Measurements from ENCODE around the gene OBP2A.
"Not testable (repeated sequence)": the region's sequence is repeated elsewhere in the genome, so short reads cannot be mapped to it uniquely, and the experiment has no call there.

The OBP2A gene

GRCh38 chr9:135512241-135512603, 33.7 kb upstream of the OBP2A start:
- DNase-seq (ENCODE audit: low read depth in 2 of 2): no peak

- no peak for DNase-seq (ENCODE audit: low read depth in 2 of 2)
Observed at GRCh38 chr9:135512904-135513303, 33.0 kb upstream of the OBP2A start.

- DNase-seq (ENCODE audit: low read depth in 2 of 2): no peak
Observed at GRCh38 chr9:135513351-135513846, 32.5 kb upstream of the OBP2A start.

- DNase-seq (ENCODE audit: low read depth in 2 of 2): not testable (repeated sequence)
Observed at GRCh38 chr9:135513906-135514305, 32.0 kb upstream of the OBP2A start.

- DNase-seq (ENCODE audit: low read depth in 2 of 2): no peak
Observed at GRCh38 chr9:135514342-135515082, 31.4 kb upstream of the OBP2A start.

- no peak for DNase-seq (ENCODE audit: low read depth in 2 of 2)
Observed at GRCh38 chr9:135515083-135515951, 30.6 kb upstream of the OBP2A start.

GRCh38 chr9:135516132-135516860, 29.6 kb upstream of the OBP2A start:
- no peak for DNase-seq (ENCODE audit: low read depth in 2 of 2)

- no peak for DNase-seq (ENCODE audit: low read depth in 2 of 2)
Observed at GRCh38 chr9:135517407-135517822, 28.5 kb upstream of the OBP2A start.

GRCh38 chr9:135519179-135519971, 26.6 kb upstream of the OBP2A start:
- DNase-seq (ENCODE audit: low read depth in 2 of 2): no peak

GRCh38 chr9:135520916-135521607, 24.9 kb upstream of the OBP2A start, which contains the start of gene LCN1:
Gene LCN1 (plus strand): TSS chr9:135521440. CDS start chr9:135521498, 58 bp downstream.
- DNase-seq (ENCODE audit: low read depth in 2 of 2): no peak

- DNase-seq (ENCODE audit: low read depth in 2 of 2): no peak
Observed at GRCh38 chr9:135521608-135522095, 24.3 kb upstream of the OBP2A start.

GRCh38 chr9:135522137-135522877, 23.6 kb upstream of the OBP2A start:
- DNase-seq (ENCODE audit: low read depth in 2 of 2): no peak

GRCh38 chr9:135522931-135523330, 23.0 kb upstream of the OBP2A start:
- DNase-seq (ENCODE audit: low read depth in 2 of 2): no peak

GRCh38 chr9:135523521-135524129, 22.3 kb upstream of the OBP2A start:
- no peak for DNase-seq (ENCODE audit: low read depth in 2 of 2)

- DNase-seq (ENCODE audit: low read depth in 2 of 2): no peak
Observed at GRCh38 chr9:135524130-135524861, 21.6 kb upstream of the OBP2A start.

- DNase-seq (ENCODE audit: low read depth in 2 of 2): no peak
Observed at GRCh38 chr9:135525241-135526088, 20.5 kb upstream of the OBP2A start.

- DNase-seq (ENCODE audit: low read depth in 2 of 2): no peak
Observed at GRCh38 chr9:135526089-135526729, 19.7 kb upstream of the OBP2A start.
